Measurements from ENCODE around the gene ROM1. TPM values are rescaled to one million over a fixed set of nuclear protein-coding genes. Genes with fewer than 3 reads are reported as not detected.
"Not testable (repeated sequence)": the region's sequence is repeated elsewhere in the genome, so short reads cannot be mapped to it uniquely, and the experiment has no call there.

Gene ROM1
- polyA plus RNA-seq, 2 of the 4 experiments (the other 2 are of a cell fraction), result 0.92 to 2.8 TPM

DNA sequence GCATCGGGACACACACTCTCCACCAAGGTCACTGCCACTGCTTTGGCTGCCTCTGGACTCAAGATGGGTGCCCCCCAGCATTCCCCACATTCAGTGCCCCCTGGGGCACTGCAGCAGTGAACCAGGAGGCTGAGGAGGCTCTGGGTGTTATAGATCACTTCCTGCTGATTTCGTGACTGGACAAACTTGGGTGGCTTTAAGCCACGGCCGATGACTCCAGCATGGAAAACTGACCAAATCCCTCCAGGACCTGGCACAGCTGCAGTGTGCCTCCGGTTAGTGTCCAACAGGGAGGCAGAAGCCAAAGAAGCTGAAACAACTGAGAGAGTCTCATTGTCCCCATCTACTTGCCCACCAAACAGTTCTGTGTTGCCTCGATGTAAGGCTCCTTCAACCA lies 34.5 kb downstream of the ROM1 start:
- Histone ChIP-seq H3K4me3 (no peak overlapping the region), H3K9me3 (no peaks in the 10 kb centered on the region), H3K4me1 (peaks cover 22% of the 10 kb centered on the region), H3K27ac (no peak overlapping the region), H3K4me2 (no peak overlapping the region)
- no peak for TF ChIP-seq POLR2A (IDR thresholded peaks at IDR 0.05; ENCODE audit: low read length)
- TF ChIP-seq, protein P1, sequence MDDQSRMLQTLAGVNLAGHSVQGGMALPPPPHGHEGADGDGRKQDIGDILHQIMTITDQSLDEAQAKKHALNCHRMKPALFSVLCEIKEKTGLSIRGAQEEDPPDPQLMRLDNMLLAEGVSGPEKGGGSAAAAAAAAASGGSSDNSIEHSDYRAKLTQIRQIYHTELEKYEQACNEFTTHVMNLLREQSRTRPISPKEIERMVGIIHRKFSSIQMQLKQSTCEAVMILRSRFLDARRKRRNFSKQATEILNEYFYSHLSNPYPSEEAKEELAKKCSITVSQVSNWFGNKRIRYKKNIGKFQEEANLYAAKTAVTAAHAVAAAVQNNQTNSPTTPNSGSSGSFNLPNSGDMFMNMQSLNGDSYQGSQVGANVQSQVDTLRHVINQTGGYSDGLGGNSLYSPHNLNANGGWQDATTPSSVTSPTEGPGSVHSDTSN (IDR thresholded peaks at IDR 0.05), result no peak
- TF ChIP-seq, protein P2, sequence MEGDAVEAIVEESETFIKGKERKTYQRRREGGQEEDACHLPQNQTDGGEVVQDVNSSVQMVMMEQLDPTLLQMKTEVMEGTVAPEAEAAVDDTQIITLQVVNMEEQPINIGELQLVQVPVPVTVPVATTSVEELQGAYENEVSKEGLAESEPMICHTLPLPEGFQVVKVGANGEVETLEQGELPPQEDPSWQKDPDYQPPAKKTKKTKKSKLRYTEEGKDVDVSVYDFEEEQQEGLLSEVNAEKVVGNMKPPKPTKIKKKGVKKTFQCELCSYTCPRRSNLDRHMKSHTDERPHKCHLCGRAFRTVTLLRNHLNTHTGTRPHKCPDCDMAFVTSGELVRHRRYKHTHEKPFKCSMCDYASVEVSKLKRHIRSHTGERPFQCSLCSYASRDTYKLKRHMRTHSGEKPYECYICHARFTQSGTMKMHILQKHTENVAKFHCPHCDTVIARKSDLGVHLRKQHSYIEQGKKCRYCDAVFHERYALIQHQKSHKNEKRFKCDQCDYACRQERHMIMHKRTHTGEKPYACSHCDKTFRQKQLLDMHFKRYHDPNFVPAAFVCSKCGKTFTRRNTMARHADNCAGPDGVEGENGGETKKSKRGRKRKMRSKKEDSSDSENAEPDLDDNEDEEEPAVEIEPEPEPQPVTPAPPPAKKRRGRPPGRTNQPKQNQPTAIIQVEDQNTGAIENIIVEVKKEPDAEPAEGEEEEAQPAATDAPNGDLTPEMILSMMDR (IDR thresholded peaks at IDR 0.05), result no peak
- TF ChIP-seq FOXS1 (CRISPR knock-in tag; IDR thresholded peaks at IDR 0.05), result no peak
- no peak for TF ChIP-seq ZFP36 (IDR thresholded peaks at IDR 0.05; ENCODE audit: borderline replicate concordance, partially characterized antibody)
- TF ChIP-seq GATA3 (IDR thresholded peaks at IDR 0.05; ENCODE audit: borderline replicate concordance), result no peak
- FAIRE-seq, result no peak
- 63% methylated on average over 6 of the region's 6 CpGs for WGBS (ENCODE audit: missing lambda C conversion rate)
- no peak for DNase-seq (ENCODE audit: low read depth in 1 of 2, low spot score in 1 of 2)
- POLR2A ChIA-PET, result interaction anchor here (1.2 to 3.2 kb wide), 3 partner anchors 18 to 80 kb away, joined by 4 to 21 read pairs (median 5); partner anchors contain the start of genes C11orf98, CSKMT, HNRNPUL2 and TUT1
- ATAC-seq, result no peak
- CTCF ChIA-PET, result interaction anchor here (0.7 to 2.2 kb wide), 8 partner anchors 10 to 223 kb away, joined by 3 to 15 read pairs (median 3); partner anchors contain the start of genes B3GAT3, C11orf98, CSKMT and EML3

DNA sequence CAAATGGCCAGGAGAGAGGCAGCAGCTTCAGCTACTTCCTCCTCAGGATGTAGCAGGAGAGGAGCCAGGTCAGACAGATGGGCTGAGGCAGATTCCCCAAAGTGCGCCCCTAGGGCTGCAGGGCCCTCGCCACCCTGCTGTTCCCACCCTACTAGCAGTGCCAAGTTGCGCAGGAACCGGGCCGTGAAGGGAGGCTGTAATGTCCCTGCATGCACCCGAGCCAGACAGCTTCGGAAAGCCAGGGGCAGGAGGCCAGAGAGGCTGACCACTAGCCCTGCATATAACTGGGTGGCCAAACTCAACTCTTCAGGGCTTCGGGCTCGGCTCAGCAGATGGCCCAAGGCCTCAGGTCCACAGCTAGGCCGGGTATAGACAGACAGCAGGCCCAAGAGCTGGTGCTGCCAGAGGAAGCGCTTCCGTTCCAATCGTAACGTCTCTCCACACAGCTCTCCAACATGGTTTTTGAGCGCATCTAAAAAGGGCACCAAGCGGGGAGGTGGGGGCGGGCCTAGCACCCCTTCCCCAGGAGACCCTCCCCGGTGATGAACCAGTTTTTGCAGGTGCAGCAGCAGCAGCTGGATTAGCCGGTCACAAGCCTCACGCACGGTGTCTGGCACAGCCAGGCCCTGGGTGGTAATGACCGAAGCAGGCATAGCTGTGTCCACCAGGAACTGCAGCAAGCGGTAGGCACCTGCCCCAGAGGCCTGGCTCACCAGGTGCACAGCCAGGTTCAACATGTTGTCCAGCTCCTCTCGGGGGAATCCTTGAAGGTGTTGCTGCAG lies 35.3 kb downstream of the ROM1 start:
- no peak for FAIRE-seq
- CTCF ChIA-PET, result interaction anchor here (0.6 to 2.2 kb wide), 10 partner anchors 9 to 224 kb away, joined by 3 to 15 read pairs (median 3); partner anchors contain the start of genes B3GAT3, EML3 and ROM1

DNA sequence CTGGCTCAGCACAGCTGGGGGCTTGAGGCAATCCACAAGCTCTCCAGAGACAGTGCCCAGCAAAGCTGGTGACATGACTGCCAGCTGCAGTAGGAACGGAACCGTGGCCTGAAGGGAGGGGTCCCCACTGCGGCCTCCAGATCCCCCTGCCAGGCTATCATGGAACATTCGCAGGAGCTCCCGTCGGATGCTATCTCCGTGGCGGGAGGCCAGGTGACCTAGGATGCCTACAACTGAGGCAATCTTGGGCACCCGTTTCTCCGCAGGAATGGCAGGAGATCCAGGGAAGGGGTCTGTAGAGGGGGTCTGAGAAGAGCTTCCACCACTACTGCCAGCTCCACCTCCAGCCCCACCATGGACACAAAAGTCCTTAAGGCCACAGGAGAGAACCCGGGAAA lies 35.9 kb downstream of the ROM1 start:
- FAIRE-seq (no peak), DNase-seq (ENCODE audit: low read depth in 1 of 2, low spot score in 1 of 2) (no peak), ATAC-seq (no peak)
- Histone ChIP-seq H3K4me1 (peaks cover 22% of the 10 kb centered on the region), H3K9me3 (no peaks in the 10 kb centered on the region), H3K4me3 (no peak overlapping the region), H3K4me2 (no peak overlapping the region), H3K27ac (no peak overlapping the region)
- POLR2A ChIA-PET, result interaction anchor here (1.3 to 3.2 kb wide), 2 partner anchors 16 to 57 kb away, joined by 4 to 21 read pairs; partner anchors contain the start of genes C11orf98, CSKMT and TUT1
- 95% methylated on average over 8 of the region's 11 CpGs for WGBS (ENCODE audit: missing lambda C conversion rate)
- TF ChIP-seq MAFK (IDR thresholded peaks at IDR 0.05; ENCODE audit: partially characterized antibody) (no peak), JUN (IDR thresholded peaks at IDR 0.05) (0 out of 5 replicates have a peak, but pooled peaks of 1 of the 2 experiments have one; percentile 21)
- CTCF ChIA-PET, result interaction anchor here (0.6 to 2.2 kb wide), 6 partner anchors 18 to 96 kb away, joined by 3 to 15 read pairs (median 3); partner anchors contain the start of genes EML3 and ROM1

More for the DNA sequence above, 35.3 kb downstream of the ROM1 start:
- Histone ChIP-seq H3K27ac (no peak overlapping the region), H3K4me2 (no peak overlapping the region), H3K4me3 (no peak overlapping the region), H3K4me1 (peaks cover 22% of the 10 kb centered on the region), H3K9me3 (no peaks in the 10 kb centered on the region)
- TF ChIP-seq HEYL (CRISPR knock-in tag; IDR thresholded peaks at IDR 0.05), result no peak
- ATAC-seq (no peak), DNase-seq (ENCODE audit: low read depth in 1 of 2, low spot score in 1 of 2) (no peak)
- POLR2A ChIA-PET, result interaction anchor here (1.2 to 3.2 kb wide), 3 partner anchors 17 to 79 kb away, joined by 4 to 21 read pairs (median 5); partner anchors contain the start of genes C11orf98, CSKMT, HNRNPUL2 and TUT1
- WGBS (ENCODE audit: missing lambda C conversion rate), result 93% methylated on average over 19 of the region's 24 CpGs

DNA sequence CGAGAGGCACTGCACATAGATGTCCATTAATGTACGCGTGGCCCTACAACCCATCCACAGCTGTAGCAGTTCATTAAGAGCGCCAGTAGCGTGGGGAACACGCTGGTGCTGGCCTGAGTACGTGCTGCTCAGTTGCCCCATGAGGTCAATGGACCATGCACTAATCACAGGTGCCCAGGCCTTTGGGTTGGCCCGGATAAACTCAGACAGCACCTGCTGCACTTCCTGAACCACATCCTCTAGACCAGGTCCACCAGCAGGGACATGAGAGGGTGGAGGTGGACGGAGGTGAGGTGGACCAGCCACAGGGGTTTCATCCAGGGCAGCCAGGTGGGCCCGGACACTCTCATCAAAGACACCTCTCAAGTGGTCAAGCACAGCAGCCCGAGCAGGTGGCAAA lies 36.4 kb downstream of the ROM1 start:
- H3K9me3 ChIP-seq, result no peaks in the 10 kb centered on the region
- DNase-seq (ENCODE audit: low read depth in 1 of 2, low spot score in 1 of 2) (no peak), FAIRE-seq (no peak), ATAC-seq (no peak)
- no peak overlapping the region for H3K4me3 ChIP-seq
- CTCF ChIA-PET, result interaction anchor here (0.9 to 2.2 kb wide), 4 partner anchors 18 to 254 kb away, joined by 3 to 15 read pairs (median 4); partner anchors contain the start of genes EML3 and ROM1
- TF ChIP-seq, protein P3, sequence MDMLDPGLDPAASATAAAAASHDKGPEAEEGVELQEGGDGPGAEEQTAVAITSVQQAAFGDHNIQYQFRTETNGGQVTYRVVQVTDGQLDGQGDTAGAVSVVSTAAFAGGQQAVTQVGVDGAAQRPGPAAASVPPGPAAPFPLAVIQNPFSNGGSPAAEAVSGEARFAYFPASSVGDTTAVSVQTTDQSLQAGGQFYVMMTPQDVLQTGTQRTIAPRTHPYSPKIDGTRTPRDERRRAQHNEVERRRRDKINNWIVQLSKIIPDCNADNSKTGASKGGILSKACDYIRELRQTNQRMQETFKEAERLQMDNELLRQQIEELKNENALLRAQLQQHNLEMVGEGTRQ (IDR thresholded peaks at IDR 0.05), result no peak
- TF ChIP-seq HOXA7 (CRISPR knock-in tag; IDR thresholded peaks at IDR 0.05) (no peak), POLR2AphosphoS2 (conservative IDR thresholded peaks at IDR 0.05; ENCODE audit: low read length) (no peak), RNF2 (IDR thresholded peaks at IDR 0.05; ENCODE audit: borderline replicate concordance, low read depth) (no peak), KDM5A (IDR thresholded peaks at IDR 0.05) (no peak)
- TF ChIP-seq, protein P4, sequence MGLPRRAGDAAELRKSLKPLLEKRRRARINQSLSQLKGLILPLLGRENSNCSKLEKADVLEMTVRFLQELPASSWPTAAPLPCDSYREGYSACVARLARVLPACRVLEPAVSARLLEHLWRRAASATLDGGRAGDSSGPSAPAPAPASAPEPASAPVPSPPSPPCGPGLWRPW (IDR thresholded peaks at IDR 0.05), result no peak
- TF ChIP-seq, protein P5, sequence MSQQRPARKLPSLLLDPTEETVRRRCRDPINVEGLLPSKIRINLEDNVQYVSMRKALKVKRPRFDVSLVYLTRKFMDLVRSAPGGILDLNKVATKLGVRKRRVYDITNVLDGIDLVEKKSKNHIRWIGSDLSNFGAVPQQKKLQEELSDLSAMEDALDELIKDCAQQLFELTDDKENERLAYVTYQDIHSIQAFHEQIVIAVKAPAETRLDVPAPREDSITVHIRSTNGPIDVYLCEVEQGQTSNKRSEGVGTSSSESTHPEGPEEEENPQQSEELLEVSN (IDR thresholded peaks at IDR 0.05; ENCODE audit: borderline replicate concordance, low read depth), result no peak
- WGBS (ENCODE audit: missing lambda C conversion rate), result 94% methylated on average over 11 of the region's 11 CpGs
- H3K4me2 ChIP-seq, result no peak overlapping the region
- no peak overlapping the region for H3K27ac ChIP-seq
- POLR2A ChIA-PET, result interaction anchor here (3.2 kb wide), 1 partner anchor 16 kb away, joined by 21 read pairs; the partner anchor contains the start of genes C11orf98 and CSKMT
- peaks cover 22% of the 10 kb centered on the region for H3K4me1 ChIP-seq

DNA sequence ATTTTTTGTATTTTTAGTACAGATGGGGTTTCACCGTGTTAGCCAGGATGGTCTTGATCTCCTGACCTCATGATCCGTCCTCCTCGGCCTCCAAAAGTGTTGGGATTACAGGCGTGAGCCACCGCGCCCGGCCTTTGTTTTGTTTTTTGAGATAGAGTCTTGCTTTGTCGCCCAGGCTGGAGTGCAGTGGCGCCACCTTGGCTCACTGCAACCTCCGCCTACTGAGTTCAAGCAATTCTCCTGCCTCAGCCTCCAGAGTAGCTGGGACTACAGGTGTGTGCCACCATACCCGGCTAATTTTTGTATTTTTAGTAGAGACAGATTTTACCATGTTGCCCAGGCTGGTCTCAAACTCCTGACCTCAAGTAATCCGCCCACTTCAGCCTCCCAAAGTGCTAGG lies 37.2 kb downstream of the ROM1 start:
- 95% methylated on average over 12 of the region's 12 CpGs for WGBS (ENCODE audit: missing lambda C conversion rate)

More for the DNA sequence above, 37.2 kb downstream of the ROM1 start:
- not testable (repeated sequence) for H3K27ac ChIP-seq; H3K4me2 ChIP-seq; ATAC-seq; H3K4me3 ChIP-seq; H3K9me3 ChIP-seq; DNase-seq (ENCODE audit: low read depth in 1 of 2, low spot score in 1 of 2); FAIRE-seq
- peaks cover 16% of the 10 kb centered on the region for H3K4me1 ChIP-seq
- ChIA-PET CTCF (interaction anchor here (0.9 to 2.2 kb wide), 5 partner anchors 19 to 255 kb away, joined by 3 to 6 read pairs (median 3); partner anchors contain the start of genes BSCL2, GNG3 and TUT1), POLR2A (interaction anchor here (3.2 kb wide), 1 partner anchor 15 kb away, joined by 21 read pairs; the partner anchor contains the start of genes C11orf98 and CSKMT)
